ENCODE measurements around the gene KIF19. TPM values are rescaled to one million over a fixed set of nuclear protein-coding genes. Genes with fewer than 3 reads are reported as not detected.

Gene KIF19
- total RNA-seq, 4 donors from 2014 or later = 0.65 to 0.91 (median 0.68) TPM; not detected in 1

GRCh38 chr17:74354561-74354960 is 28.5 kb downstream of the KIF19 start:
- intact Hi-C loops (cut with DNase I; ENCODE audit: low total_unique reads) = no loop called here
- WGBS, 2 donors = 83 to 86% methylated on average over 10 of the region's 10 CpGs
- no peak for DNase-seq (ENCODE audit: low spot score in 2 of 2)
- H3K4me3 ChIP-seq (ENCODE audit: low read depth, poor library complexity, severe bottlenecking) = no peak overlapping the region
- TF ChIP-seq, protein P1, sequence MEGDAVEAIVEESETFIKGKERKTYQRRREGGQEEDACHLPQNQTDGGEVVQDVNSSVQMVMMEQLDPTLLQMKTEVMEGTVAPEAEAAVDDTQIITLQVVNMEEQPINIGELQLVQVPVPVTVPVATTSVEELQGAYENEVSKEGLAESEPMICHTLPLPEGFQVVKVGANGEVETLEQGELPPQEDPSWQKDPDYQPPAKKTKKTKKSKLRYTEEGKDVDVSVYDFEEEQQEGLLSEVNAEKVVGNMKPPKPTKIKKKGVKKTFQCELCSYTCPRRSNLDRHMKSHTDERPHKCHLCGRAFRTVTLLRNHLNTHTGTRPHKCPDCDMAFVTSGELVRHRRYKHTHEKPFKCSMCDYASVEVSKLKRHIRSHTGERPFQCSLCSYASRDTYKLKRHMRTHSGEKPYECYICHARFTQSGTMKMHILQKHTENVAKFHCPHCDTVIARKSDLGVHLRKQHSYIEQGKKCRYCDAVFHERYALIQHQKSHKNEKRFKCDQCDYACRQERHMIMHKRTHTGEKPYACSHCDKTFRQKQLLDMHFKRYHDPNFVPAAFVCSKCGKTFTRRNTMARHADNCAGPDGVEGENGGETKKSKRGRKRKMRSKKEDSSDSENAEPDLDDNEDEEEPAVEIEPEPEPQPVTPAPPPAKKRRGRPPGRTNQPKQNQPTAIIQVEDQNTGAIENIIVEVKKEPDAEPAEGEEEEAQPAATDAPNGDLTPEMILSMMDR (IDR thresholded peaks at IDR 0.05) = no peak
- TF ChIP-seq POLR2A (IDR thresholded peaks at IDR 0.05) = no peak

GRCh38 chr17:74355065-74355464 is 29.0 kb downstream of the KIF19 start:
- TF ChIP-seq POLR2A (IDR thresholded peaks at IDR 0.05) = no peak
- TF ChIP-seq, protein P1 (IDR thresholded peaks at IDR 0.05) = no peak
- no peak for DNase-seq (ENCODE audit: low spot score in 2 of 2)
- intact Hi-C loops (cut with DNase I; ENCODE audit: low total_unique reads) = loop anchor here (5.0 kb wide), 1 partner anchor 48 kb away; no protein-coding TSS in a partner anchor
- no peak overlapping the region for H3K4me3 ChIP-seq (ENCODE audit: low read depth, poor library complexity, severe bottlenecking)
- 81 to 84% methylated on average over 7 to 8 of the region's 8 CpGs for WGBS, 2 donors

DNA sequence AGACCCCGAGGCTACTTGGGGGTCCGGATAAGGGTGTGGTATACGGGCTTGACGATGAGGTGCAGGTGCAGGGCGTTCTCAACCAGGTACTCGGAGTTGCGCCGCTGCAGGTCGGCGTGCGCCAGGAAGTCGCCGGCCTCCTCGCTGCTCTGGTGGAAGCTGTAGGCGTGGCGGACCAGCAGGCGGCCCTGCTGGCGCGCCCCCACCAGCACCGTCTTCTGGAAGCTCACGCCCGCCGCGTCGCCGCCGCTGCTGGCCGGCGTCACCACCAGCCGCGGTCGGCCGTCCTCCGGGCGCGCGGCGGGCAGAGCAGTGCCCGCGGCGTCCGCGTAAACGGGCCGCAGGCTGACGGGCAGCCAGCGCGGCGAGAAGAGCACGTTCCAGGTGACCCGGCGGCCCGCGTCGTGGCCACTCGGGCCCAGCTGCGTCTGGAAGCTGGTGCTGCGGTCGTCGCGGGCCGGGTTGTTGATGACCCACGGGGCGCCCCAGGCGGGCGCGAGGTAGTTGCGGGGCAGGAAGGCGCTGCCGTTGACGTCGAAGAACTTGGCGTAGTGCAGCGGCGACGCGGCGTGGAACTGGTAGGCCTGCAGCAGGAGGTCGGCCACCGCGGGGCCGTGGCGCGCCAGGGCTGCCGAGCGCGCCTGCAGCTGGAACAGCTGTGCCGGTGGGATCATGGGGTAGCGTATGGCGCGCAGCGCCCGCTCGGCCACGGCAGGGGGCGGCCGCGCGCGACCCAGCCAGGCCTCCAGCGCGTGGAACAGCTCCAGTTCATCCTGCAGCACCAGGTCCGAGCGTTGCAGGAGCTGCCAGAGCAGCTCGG is 30.8 kb downstream of the KIF19 start:
- DNase-seq (ENCODE audit: low spot score in 2 of 2) = no peak
- 2 to 4% methylated on average over 27 to 57 of the region's 105 CpGs for WGBS, 2 donors
- intact Hi-C loops (cut with DNase I; ENCODE audit: low total_unique reads) = loop anchor here (5.0 kb wide), 1 partner anchor 50 kb away; no protein-coding TSS in a partner anchor
- H3K4me3 ChIP-seq (ENCODE audit: low read depth, poor library complexity, severe bottlenecking) = no peak overlapping the region
- TF ChIP-seq, protein P1 (IDR thresholded peaks at IDR 0.05) = no peak
- TF ChIP-seq POLR2A (IDR thresholded peaks at IDR 0.05) = no peak

- no peak overlapping the region for H3K4me3 ChIP-seq (ENCODE audit: low read depth, poor library complexity, severe bottlenecking)
- no peak for DNase-seq (ENCODE audit: low spot score in 2 of 2)
- WGBS, 2 donors = 19 to 70% methylated on average over 5 to 20 of the region's 32 CpGs
- no peak for TF ChIP-seq POLR2A (IDR thresholded peaks at IDR 0.05)
- TF ChIP-seq, protein P1 (IDR thresholded peaks at IDR 0.05) = no peak
- intact Hi-C loops (cut with DNase I; ENCODE audit: low total_unique reads) = loop anchor here (5.0 kb wide), 1 partner anchor 50 kb away; no protein-coding TSS in a partner anchor
Observed at GRCh38 chr17:74357466-74357809, 31.4 kb downstream of the KIF19 start.

DNA sequence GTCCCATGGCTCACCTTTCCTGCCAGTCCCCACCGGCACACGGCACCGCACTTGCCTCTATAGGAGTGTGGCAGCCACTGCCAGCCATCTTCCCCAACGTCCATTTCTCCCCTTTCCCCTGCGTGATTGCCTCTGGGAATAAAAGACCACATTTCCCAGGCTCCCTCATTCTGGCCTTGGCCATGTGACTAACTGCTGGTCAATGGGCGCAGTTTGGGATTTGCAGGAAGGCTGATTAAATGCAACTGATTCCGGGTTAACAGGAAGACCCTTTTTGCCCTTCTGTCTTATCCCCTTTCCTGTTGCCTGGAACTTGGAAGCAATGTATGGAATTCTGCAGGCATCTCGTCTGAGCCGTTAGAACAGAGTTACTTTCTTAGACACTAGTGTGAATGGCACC is 32.7 kb downstream of the KIF19 start:
- H3K4me3 ChIP-seq (ENCODE audit: low read depth, poor library complexity, severe bottlenecking) = no peak overlapping the region
- no peak for DNase-seq (ENCODE audit: low spot score in 2 of 2)
- intact Hi-C loops (cut with DNase I; ENCODE audit: low total_unique reads) = loop anchor here (5.0 kb wide), 1 partner anchor 51 kb away; no protein-coding TSS in a partner anchor
- TF ChIP-seq POLR2A (IDR thresholded peaks at IDR 0.05) = no peak
- TF ChIP-seq, protein P1 (IDR thresholded peaks at IDR 0.05) = no peak
- WGBS, 2 donors = 80% methylated on average over 9 of the region's 9 CpGs
